NCI-H1105 (cell line): ENCODE measurements around the gene TEDC1.

Experiments
- DNase-seq: peaks from one replicate; lab custom pipeline; 2025; lab: John Stamatoyannopoulos, UW

Gene TEDC1

GRCh38 chr14:105526776-105527380, 35.8 kb downstream of the TEDC1 start:
- no peak for DNase-seq

- DNase-seq, result no peak
Observed at GRCh38 chr14:105527381-105527825, 36.4 kb downstream of the TEDC1 start.

- DNase-seq, result peak; percentile 65
Observed at GRCh38 chr14:105527826-105528585, 37.0 kb downstream of the TEDC1 start.

GRCh38 chr14:105528586-105529318, 37.7 kb downstream of the TEDC1 start:
- no peak for DNase-seq

GRCh38 chr14:105529319-105529568, 38.2 kb downstream of the TEDC1 start:
- no peak for DNase-seq

- DNase-seq, result no peak
Observed at GRCh38 chr14:105529569-105530284, 38.7 kb downstream of the TEDC1 start.

GRCh38 chr14:105530285-105531087, 39.4 kb downstream of the TEDC1 start:
- DNase-seq, result no peak

GRCh38 chr14:105531088-105531893, 40.2 kb downstream of the TEDC1 start:
- no peak for DNase-seq

- no peak for DNase-seq
Observed at GRCh38 chr14:105531894-105532623, 41.0 kb downstream of the TEDC1 start.

GRCh38 chr14:105532735-105533141, 41.7 kb downstream of the TEDC1 start:
- no peak for DNase-seq

GRCh38 chr14:105533391-105533790, 42.3 kb downstream of the TEDC1 start:
- DNase-seq, result no peak

- no peak for DNase-seq
Observed at GRCh38 chr14:105533811-105534498, 42.9 kb downstream of the TEDC1 start.

- no peak for DNase-seq
Observed at GRCh38 chr14:105534586-105534985, 43.5 kb downstream of the TEDC1 start.

- DNase-seq, result no peak
Observed at GRCh38 chr14:105536051-105536450, 45.0 kb downstream of the TEDC1 start.

GRCh38 chr14:105536691-105537579, 45.9 kb downstream of the TEDC1 start:
- DNase-seq, result no peak

GRCh38 chr14:105537580-105538474, 46.8 kb downstream of the TEDC1 start:
- no peak for DNase-seq

GRCh38 chr14:105538481-105539049, 47.5 kb downstream of the TEDC1 start:
- no peak for DNase-seq
